Pericardium fibroblast (primary cell): ENCODE measurements around the gene POU1F1. TPM values are rescaled to one million over a fixed set of nuclear protein-coding genes. Genes with fewer than 3 reads are reported as not detected.

Experiments
- total RNA-seq: library from RNA; depleted of rRNA; stranded (reverse); fragments of >200 nt; gene quantifications from 2 replicates; pipeline ENCODE4 v1.2.3, GENCODE V29; 2015

The POU1F1 gene
- not detected in 2 replicates for total RNA-seq

DNA sequence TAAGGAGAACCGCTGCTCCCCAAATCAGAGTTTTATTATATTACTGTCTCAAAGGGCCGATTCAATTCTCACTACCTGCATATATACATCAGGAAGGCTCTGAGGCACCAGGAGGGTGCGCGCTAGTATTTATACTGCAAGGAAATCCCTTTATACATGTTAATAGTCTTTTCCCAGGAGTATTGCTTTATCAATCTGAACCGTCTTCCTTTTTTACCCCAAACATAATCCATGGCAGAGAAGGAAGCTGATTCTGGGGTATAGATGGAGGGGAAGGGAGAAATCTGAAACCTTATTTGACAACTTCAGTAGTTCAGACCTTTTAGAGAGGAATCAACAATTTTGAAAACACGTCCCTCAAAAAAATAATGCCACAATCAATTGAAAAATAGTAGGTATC is at the start of gene POU1F1:
Gene POU1F1 (minus strand): TSS at position 101 of the 400 bp plus-strand sequence. CDS start 122 bp downstream, outside the sequence.

DNA sequence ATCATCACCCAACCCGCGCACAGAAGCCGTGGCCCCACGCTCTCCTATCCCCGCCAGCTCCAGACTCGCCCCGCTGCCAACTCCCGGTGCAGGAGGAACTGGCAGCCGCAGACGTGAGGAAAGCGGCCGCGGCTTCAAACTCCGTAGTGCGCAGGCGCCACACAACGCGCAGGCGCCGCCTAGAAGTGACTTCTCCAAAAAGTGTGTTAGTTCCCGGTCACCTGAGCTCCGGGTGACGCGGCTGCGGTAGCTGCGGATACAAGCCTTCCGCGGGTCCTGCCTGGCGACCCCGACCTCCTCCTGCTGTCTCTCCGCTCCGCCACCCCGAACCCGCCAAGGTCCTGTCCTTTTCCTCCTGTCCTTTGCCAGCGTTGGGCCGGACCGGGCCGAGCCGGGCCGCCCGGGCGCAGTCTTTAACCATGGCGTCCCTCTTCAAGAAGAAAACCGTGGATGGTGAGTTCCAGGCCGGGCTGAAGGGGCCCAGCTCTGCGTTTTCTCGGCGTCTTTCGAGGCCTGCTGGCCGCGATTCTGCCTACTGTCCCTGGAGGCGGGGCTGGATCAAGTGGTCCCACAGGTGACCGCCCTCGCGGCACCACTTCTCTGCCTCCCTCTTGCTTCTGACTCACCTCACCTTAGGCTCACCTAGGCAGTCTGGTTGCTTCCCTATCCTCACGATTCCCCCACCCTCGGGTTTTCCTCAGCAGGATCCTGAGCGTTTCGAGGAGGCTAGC is 49.1 kb downstream of the POU1F1 start, which contains the start of gene CHMP2B:
Gene CHMP2B (plus strand): TSS at position 206 of the 731 bp plus-strand sequence. CDS start 214 bp downstream, at position 420.

Other genes with a start within 250 kb of the POU1F1 start
- 21.8 and 22.0 TPM in 2 replicates for gene CHMP2B, start 49.3 kb downstream of the POU1F1 start, total RNA-seq